Keratinocyte (primary cell): ENCODE measurements around the gene HLA-E.

ENCODE experiments used
- EZH2 ChIP-seq: IDR thresholded peaks from one replicate; pipeline ENCODE4 v1.6.1; 2012; ENCODE audit warnings: inconsistent platforms, mild to moderate bottlenecking, low read length, moderate library complexity
- TF ChIP-seq, protein P1 (sequence below), 3 experiments: IDR thresholded peaks in 1 of 3; conservative IDR thresholded peaks in 1 of 3; optimal IDR thresholded peaks in 1 of 3; 2 replicates in 2 of 3; 3 replicates in 1 of 3; pipeline versions ENCODE3 to v1.5.1; 2011; ENCODE audit warnings: low read length in 3 of 3, mild to moderate bottlenecking in 3 of 3, moderate library complexity in 2 of 3, control low read depth in 1 of 3, inconsistent platforms in 1 of 3; ENCODE audit not compliant: insufficient read depth in 2 of 3; ENCODE audit errors: extremely low read depth in 1 of 3

DNA sequence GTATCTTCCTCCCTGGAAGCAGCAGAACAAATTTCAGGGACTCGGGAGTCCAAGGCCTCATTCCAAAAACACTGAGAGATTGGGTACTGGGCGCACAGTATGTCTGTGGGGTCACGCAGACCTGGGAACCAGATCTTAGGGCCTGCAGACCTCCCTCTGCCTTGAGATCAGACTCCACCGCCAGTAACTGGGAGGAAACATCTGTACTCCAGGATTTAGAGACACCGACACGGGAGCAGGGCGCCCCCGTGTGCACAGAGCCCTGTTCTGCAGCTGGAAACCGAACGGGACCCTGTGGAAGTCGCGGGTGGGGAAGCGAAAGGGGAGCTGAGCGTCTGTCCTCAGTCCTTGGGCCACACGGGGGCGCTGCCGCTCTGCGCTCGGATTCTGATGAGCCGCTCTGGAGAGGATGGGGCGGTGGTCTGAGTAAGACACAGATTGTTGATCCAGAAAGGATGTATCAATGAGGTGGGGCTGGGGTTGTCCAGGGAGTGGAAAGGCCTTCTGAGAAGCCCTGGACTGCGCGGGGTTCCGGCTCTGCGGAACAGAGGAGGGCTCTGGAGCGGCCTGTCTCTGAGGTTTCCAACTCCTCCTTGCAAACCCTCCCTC lies 35.7 kb upstream of the HLA-E start:
- TF ChIP-seq, protein P1, sequence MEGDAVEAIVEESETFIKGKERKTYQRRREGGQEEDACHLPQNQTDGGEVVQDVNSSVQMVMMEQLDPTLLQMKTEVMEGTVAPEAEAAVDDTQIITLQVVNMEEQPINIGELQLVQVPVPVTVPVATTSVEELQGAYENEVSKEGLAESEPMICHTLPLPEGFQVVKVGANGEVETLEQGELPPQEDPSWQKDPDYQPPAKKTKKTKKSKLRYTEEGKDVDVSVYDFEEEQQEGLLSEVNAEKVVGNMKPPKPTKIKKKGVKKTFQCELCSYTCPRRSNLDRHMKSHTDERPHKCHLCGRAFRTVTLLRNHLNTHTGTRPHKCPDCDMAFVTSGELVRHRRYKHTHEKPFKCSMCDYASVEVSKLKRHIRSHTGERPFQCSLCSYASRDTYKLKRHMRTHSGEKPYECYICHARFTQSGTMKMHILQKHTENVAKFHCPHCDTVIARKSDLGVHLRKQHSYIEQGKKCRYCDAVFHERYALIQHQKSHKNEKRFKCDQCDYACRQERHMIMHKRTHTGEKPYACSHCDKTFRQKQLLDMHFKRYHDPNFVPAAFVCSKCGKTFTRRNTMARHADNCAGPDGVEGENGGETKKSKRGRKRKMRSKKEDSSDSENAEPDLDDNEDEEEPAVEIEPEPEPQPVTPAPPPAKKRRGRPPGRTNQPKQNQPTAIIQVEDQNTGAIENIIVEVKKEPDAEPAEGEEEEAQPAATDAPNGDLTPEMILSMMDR (optimal IDR thresholded peaks at IDR 0.05 in 1 of 3, IDR thresholded peaks at IDR 0.05 in 1 of 3, conservative IDR thresholded peaks at IDR 0.05 in 1 of 3; ENCODE audit: extremely low read depth in 1 of 3, insufficient read depth in 2 of 3, low read length in 3 of 3), result peak; percentile 83 to 90 (median 84)
- TF ChIP-seq EZH2, result no peak
